ENCODE results near the gene ENTPD8. TPM values are rescaled to one million over a fixed set of nuclear protein-coding genes. Genes with fewer than 3 reads are reported as not detected.
"Not testable (repeated sequence)": the region's sequence is repeated elsewhere in the genome, so short reads cannot be mapped to it uniquely, and the experiment has no call there.

ENTPD8 gene
- total and polyA plus RNA-seq, 2 donors, result 0.14 to 3.8 TPM

DNA sequence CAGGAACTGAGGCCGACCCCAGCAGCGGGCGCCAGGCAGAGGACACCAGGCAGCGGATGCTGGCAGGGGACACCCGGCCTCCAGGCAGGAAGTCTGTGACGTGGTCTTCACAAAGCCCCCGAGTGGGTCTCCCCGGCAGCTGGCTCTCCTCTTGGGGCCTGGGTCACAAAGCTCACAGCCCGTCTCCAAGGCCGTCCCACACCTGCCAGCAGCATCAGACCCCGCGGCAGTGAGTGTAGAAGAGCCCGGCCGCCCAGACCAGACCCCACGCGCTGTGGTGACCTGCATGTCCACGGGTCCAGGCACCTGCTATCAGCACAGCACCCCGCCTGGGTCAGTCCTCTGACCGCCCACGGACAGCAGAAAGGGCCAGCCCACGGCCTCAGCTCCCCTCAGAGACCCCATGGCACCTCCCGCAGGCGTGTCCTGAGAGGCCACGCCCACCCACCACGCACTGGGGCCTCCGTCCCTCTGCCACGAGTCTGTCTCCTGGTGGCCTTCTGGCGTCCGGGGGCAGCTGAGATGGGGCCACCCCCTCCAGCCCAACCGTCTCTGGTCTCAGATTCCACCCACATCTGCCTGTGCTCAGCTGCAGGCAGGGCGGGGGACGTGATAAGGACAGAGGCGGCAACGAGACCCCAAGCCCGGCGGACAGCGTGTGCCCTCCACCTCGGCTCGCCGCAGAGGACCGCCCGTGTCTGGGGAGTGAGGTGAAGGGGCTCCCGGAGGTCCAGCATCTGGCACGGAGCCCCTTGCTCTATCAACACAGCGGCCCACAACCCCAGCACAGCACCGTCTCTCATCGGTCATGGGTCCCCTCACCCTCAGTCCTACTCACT lies 52.3 kb downstream of the ENTPD8 start:
- Histone ChIP-seq H3K9me3 (ENCODE audit: control insufficient read depth in 2 of 2, insufficient read depth in 1 of 2, low read length in 1 of 2) (peaks cover 0 to 2% of the 10 kb centered on the region in 2 donors), H3K4me3 (ENCODE audit: low read length in 2 of 2) (no peak overlapping the region), H3K27me3 (ENCODE audit: control insufficient read depth in 2 of 2, insufficient read depth in 1 of 2, low read length in 1 of 2) (no peaks in the 10 kb centered on the region), H3K4me1 (ENCODE audit: control insufficient read depth in 2 of 2, insufficient read depth in 2 of 2, low read length in 2 of 2) (peaks cover 0 to 32% of the 10 kb centered on the region in 2 donors), H3K27ac (ENCODE audit: low read depth in 1 of 2, low read length in 1 of 2) (no peak overlapping the region), H3K36me3 (ENCODE audit: control insufficient read depth in 2 of 2, insufficient read depth in 2 of 2, low read length in 1 of 2) (no peaks in the 10 kb centered on the region)
- WGBS, result 94% methylated on average over 47 of the region's 47 CpGs
- no peak for DNase-seq (ENCODE audit: low read depth in 6 of 9, low spot score in 9 of 9)

DNA sequence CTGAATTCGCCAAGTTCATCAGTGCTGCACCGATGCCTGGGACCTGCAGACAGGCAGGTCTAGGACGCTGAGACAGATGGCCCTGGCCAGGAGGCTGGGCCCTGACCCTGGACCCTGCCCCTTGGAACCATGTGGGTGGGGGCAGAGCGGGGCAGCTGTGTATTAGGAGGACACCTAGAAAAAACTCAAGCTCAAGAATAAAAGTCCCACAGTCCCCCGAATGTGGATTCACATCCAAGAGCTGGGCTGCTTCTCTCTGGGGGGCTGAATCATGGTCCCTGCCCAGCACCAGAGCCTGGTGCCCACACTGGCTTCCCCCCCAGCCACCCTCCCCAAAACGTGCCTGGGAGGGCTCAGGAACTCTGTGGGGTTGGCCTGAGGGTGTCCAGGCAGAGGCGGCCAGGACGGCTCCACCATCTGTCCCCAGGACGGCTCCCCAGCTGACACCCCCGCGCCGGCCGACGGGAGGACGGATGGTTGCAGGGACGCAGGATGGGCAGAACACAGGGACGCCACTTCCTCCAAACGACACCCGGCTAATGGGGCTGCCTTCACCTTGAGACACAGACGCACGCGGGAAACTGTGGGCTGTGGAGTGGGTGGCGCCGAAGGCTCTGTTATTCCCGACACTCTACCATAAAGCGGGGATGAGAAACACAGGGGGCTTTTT lies 53.1 kb downstream of the ENTPD8 start:
- 95% methylated on average over 26 of the region's 26 CpGs for WGBS
- no peak for DNase-seq (ENCODE audit: low read depth in 6 of 9, low spot score in 9 of 9)
- no peak overlapping the region for H3K27ac ChIP-seq (ENCODE audit: low read depth in 1 of 2, low read length in 1 of 2)

DNA sequence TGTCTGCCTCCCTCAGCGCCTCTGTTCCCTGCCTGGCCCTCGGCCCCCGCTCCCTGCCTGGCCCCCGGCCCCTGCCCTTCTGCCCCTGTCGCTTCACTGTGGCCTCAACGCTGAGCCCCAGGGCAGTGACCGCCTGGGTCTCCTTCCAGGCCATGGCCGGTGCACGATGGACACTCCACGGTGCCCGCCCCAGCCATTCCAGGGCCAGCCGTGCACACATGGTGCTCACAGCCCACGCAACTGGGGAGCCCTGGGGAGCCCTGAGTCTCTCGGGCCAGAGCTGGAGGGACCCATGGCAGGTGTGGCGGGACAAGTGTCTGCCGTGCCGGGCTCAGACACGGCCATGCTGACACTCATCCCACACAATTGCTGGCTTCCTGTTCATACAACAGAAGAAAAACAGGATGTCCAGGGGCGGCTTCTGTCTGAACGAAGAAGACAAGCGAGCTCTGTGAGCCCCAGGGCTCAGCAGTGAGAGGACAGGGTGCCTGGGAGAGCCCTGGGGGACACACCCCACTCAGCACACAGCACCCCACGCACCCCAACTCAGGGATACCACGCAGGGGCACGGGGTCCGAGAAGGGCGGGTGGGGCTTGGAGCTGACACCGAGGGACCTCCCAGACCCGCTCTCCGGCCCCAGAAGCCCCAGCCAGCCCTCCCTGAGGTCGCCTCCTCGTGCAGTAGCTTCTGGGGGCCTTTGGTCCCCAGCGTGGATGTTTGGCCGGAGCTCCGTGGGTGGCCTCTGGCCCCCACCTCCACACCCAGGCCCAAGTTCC lies 53.9 kb downstream of the ENTPD8 start:
- H3K27ac ChIP-seq (ENCODE audit: low read depth in 1 of 2, low read length in 1 of 2), result peak overlapping the region in 1 of 2 donors; percentile 32
- no peaks in the 10 kb centered on the region for H3K27me3 ChIP-seq (ENCODE audit: control insufficient read depth in 2 of 2, insufficient read depth in 1 of 2, low read length in 1 of 2)
- DNase-seq (ENCODE audit: low read depth in 6 of 9, low spot score in 9 of 9), result peak in 2 of 9 donors; percentile 37 to 39
- H3K4me1 ChIP-seq (ENCODE audit: control insufficient read depth in 2 of 2, insufficient read depth in 2 of 2, low read length in 2 of 2), result peaks cover 0 to 41% of the 10 kb centered on the region in 2 donors
- no peak overlapping the region for H3K4me3 ChIP-seq (ENCODE audit: low read length in 2 of 2)
- H3K36me3 ChIP-seq (ENCODE audit: control insufficient read depth in 2 of 2, insufficient read depth in 2 of 2, low read length in 1 of 2), result no peaks in the 10 kb centered on the region
- peaks cover 0 to 3% of the 10 kb centered on the region in 2 donors for H3K9me3 ChIP-seq (ENCODE audit: control insufficient read depth in 2 of 2, insufficient read depth in 1 of 2, low read length in 1 of 2)
- WGBS, result 76% methylated on average over 34 of the region's 34 CpGs

More for the DNA sequence above, 53.1 kb downstream of the ENTPD8 start:
- Histone ChIP-seq H3K9me3 (ENCODE audit: control insufficient read depth in 2 of 2, insufficient read depth in 1 of 2, low read length in 1 of 2) (peaks cover 0 to 3% of the 10 kb centered on the region in 2 donors), H3K36me3 (ENCODE audit: control insufficient read depth in 2 of 2, insufficient read depth in 2 of 2, low read length in 1 of 2) (no peaks in the 10 kb centered on the region), H3K4me1 (ENCODE audit: control insufficient read depth in 2 of 2, insufficient read depth in 2 of 2, low read length in 2 of 2) (peaks cover 0 to 40% of the 10 kb centered on the region in 2 donors), H3K4me3 (ENCODE audit: low read length in 2 of 2) (no peak overlapping the region), H3K27me3 (ENCODE audit: control insufficient read depth in 2 of 2, insufficient read depth in 1 of 2, low read length in 1 of 2) (no peaks in the 10 kb centered on the region)

DNA sequence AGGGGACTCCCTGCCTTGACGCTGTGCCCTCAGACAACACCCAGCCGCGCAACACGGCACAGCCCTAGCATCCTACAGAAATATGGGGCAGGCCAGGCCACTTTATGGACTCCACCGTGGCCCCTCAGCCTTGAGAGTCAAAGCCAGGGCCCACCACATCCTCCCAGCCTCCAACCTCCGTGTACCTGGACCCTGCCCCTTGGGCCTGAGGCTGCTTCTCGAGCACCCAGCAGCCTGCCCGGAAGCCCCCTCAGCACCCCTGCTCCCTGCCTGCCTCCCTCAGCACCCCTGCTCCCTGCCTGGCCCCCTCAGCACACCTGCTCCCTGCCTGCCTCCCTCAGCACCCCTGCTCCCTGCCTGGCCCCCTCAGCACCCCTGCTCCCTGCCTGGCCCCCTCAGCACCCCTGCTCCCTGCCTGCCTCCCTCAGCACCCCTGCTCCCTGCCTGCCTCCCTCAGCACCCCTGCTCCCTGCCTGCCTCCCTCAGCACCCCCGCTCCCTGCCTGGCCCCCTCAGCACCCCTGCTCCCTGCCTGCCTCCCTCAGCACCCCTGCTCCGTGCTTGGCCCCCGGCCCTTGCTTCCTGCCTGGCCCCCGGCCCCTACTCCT lies 54.5 kb downstream of the ENTPD8 start:
- H3K27ac ChIP-seq (ENCODE audit: low read depth in 1 of 2, low read length in 1 of 2); H3K4me3 ChIP-seq (ENCODE audit: low read length in 2 of 2); DNase-seq (ENCODE audit: low read depth in 6 of 9, low spot score in 9 of 9); H3K27me3 ChIP-seq (ENCODE audit: control insufficient read depth in 2 of 2, insufficient read depth in 1 of 2, low read length in 1 of 2); H3K36me3 ChIP-seq (ENCODE audit: control insufficient read depth in 2 of 2, insufficient read depth in 2 of 2, low read length in 1 of 2); H3K9me3 ChIP-seq (ENCODE audit: control insufficient read depth in 2 of 2, insufficient read depth in 1 of 2, low read length in 1 of 2): not testable (repeated sequence)
- H3K4me1 ChIP-seq (ENCODE audit: control insufficient read depth in 2 of 2, insufficient read depth in 2 of 2, low read length in 2 of 2), result peaks cover 0 to 41% of the 10 kb centered on the region in 2 donors
- 82% methylated on average over 12 of the region's 12 CpGs for WGBS

DNA sequence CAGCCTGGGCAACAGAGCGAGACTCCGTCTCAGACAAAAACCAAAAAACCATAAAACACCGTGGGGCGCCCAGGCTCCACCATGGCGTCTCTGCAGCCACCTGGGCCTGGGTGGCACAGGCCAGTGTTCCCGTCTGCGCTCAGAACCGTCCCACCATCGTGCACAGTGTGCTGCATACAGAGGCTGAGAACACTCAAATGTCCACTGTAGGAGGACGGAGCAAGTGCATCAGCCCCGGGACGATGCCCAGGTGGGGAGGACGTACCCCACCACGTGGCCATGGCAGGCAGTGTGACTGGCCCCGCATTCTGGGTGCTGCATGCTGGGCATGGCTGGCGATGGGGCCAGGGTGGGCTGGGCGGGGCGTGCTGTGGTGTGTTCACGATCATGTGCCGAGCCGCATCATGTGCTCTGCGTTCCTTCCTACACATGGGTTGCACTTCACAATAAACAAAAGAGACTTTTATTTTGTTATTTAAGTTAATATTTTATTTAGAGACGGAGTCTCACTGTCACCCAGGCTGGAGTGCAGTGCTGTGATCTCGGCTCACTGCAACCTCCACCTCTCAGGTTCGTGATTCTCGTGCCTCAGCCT lies 56.0 kb downstream of the ENTPD8 start:
- WGBS, result 97% methylated on average over 26 of the region's 26 CpGs
- Histone ChIP-seq H3K4me1 (ENCODE audit: control insufficient read depth in 2 of 2, insufficient read depth in 2 of 2, low read length in 2 of 2) (peaks cover 0 to 38% of the 10 kb centered on the region in 2 donors), H3K36me3 (ENCODE audit: control insufficient read depth in 2 of 2, insufficient read depth in 2 of 2, low read length in 1 of 2) (no peaks in the 10 kb centered on the region), H3K27me3 (ENCODE audit: control insufficient read depth in 2 of 2, insufficient read depth in 1 of 2, low read length in 1 of 2) (no peaks in the 10 kb centered on the region), H3K27ac (ENCODE audit: low read depth in 1 of 2, low read length in 1 of 2) (no peak overlapping the region), H3K4me3 (ENCODE audit: low read length in 2 of 2) (no peak overlapping the region), H3K9me3 (ENCODE audit: control insufficient read depth in 2 of 2, insufficient read depth in 1 of 2, low read length in 1 of 2) (peaks cover 0 to 13% of the 10 kb centered on the region in 2 donors)
- no peak for DNase-seq (ENCODE audit: low read depth in 6 of 9, low spot score in 9 of 9)

Other genes with a start within 250 kb of the ENTPD8 start
- 2.7 TPM for gene TPRN, start 240.6 kb downstream of the ENTPD8 start, total RNA-seq
- 6.2 TPM for gene TPRN, start 240.6 kb downstream of the ENTPD8 start, polyA plus RNA-seq
- gene TMEM203, start 235.7 kb downstream of the ENTPD8 start, total RNA-seq, result 20.6 TPM
- 47.2 TPM for gene TMEM203, start 235.7 kb downstream of the ENTPD8 start, polyA plus RNA-seq
- 4.7 TPM for gene NDOR1, start 235.7 kb downstream of the ENTPD8 start, total RNA-seq
- gene NDOR1, start 235.7 kb downstream of the ENTPD8 start, polyA plus RNA-seq, result 20.4 TPM
- gene RNF208, start 219.1 kb downstream of the ENTPD8 start, total RNA-seq, result 0.09 TPM
- 5.3 TPM for gene RNF208, start 219.1 kb downstream of the ENTPD8 start, polyA plus RNA-seq
- gene CYSRT1, start 216.2 kb downstream of the ENTPD8 start, total RNA-seq, result 0.57 TPM
- gene CYSRT1, start 216.2 kb downstream of the ENTPD8 start, polyA plus RNA-seq, result 2.8 TPM
- 0.05 TPM for gene RNF224, start 213.9 kb downstream of the ENTPD8 start, total RNA-seq
- gene RNF224, start 213.9 kb downstream of the ENTPD8 start, polyA plus RNA-seq, result 0.16 TPM
- gene SLC34A3, start 210.5 kb downstream of the ENTPD8 start, total RNA-seq, result not detected
- 0.14 TPM for gene SLC34A3, start 210.5 kb downstream of the ENTPD8 start, polyA plus RNA-seq
- 166 TPM for gene TUBB4B, start 200.1 kb downstream of the ENTPD8 start, total RNA-seq
- 104 TPM for gene TUBB4B, start 200.1 kb downstream of the ENTPD8 start, polyA plus RNA-seq
- gene STPG3, start 190.1 kb downstream of the ENTPD8 start, total RNA-seq, result 0.09 TPM
- 0.43 TPM for gene STPG3, start 190.1 kb downstream of the ENTPD8 start, polyA plus RNA-seq
- 20.4 TPM for gene NELFB, start 186.0 kb downstream of the ENTPD8 start, total RNA-seq
- gene NELFB, start 186.0 kb downstream of the ENTPD8 start, polyA plus RNA-seq, result 38.8 TPM
- gene TOR4A, start 163.6 kb downstream of the ENTPD8 start, total RNA-seq, result 2.0 TPM
- 2.1 TPM for gene TOR4A, start 163.6 kb downstream of the ENTPD8 start, polyA plus RNA-seq
- 3.1 TPM for gene NRARP, start 139.1 kb downstream of the ENTPD8 start, total RNA-seq
- gene NRARP, start 139.1 kb downstream of the ENTPD8 start, polyA plus RNA-seq, result 1.6 TPM
- 3.4 TPM for gene EXD3, start 18.2 kb downstream of the ENTPD8 start, total RNA-seq
- 16.8 TPM for gene EXD3, start 18.2 kb downstream of the ENTPD8 start, polyA plus RNA-seq
- 1.9 TPM for gene NOXA1, start 18.0 kb downstream of the ENTPD8 start, total RNA-seq
- 8.4 TPM for gene NOXA1, start 18.0 kb downstream of the ENTPD8 start, polyA plus RNA-seq
- gene NSMF, start 18.0 kb upstream of the ENTPD8 start, total RNA-seq, result 14.9 TPM
- 77.6 TPM for gene NSMF, start 18.0 kb upstream of the ENTPD8 start, polyA plus RNA-seq
- gene PNPLA7, start 109.0 kb upstream of the ENTPD8 start, total RNA-seq, result 1.6 TPM
- gene PNPLA7, start 109.0 kb upstream of the ENTPD8 start, polyA plus RNA-seq, result 11.5 TPM
- 33.3 TPM for gene MRPL41, start 110.5 kb upstream of the ENTPD8 start, total RNA-seq
- gene MRPL41, start 110.5 kb upstream of the ENTPD8 start, polyA plus RNA-seq, result 84.3 TPM
- 26.2 TPM for gene DPH7, start 137.6 kb upstream of the ENTPD8 start, total RNA-seq
- gene DPH7, start 137.6 kb upstream of the ENTPD8 start, polyA plus RNA-seq, result 93.1 TPM
- 20.9 TPM for gene ZMYND19, start 149.2 kb upstream of the ENTPD8 start, total RNA-seq
- gene ZMYND19, start 149.2 kb upstream of the ENTPD8 start, polyA plus RNA-seq, result 20.7 TPM
- 21.3 TPM for gene ARRDC1, start 164.3 kb upstream of the ENTPD8 start, total RNA-seq
- gene ARRDC1, start 164.3 kb upstream of the ENTPD8 start, polyA plus RNA-seq, result 109 TPM
- 37.3 TPM for gene EHMT1, start 177.6 kb upstream of the ENTPD8 start, total RNA-seq
- 56.9 TPM for gene EHMT1, start 177.6 kb upstream of the ENTPD8 start, polyA plus RNA-seq